HEK293 (cell line): ENCODE results near the gene ANP32B.

Source experiments
- GLIS2 ChIP-seq: fragments of 450-650 bp; formaldehyde crosslinking; IDR thresholded peaks from 2 replicates; pipeline ENCODE4 v1.5.1; 2016; ENCODE audit warnings: missing biosample characterization, missing genetic modification characterization
- KLF1 ChIP-seq: fragments of 450-650 bp; formaldehyde crosslinking; IDR thresholded peaks from 2 replicates; pipeline ENCODE4 v1.5.1; 2016; ENCODE audit warnings: missing biosample characterization, missing genetic modification characterization
- KLF10 ChIP-seq: fragments of 450-650 bp; IDR thresholded peaks from 2 replicates; pipeline ENCODE4 v1.5.1; 2018; ENCODE audit warnings: missing biosample characterization, mild to moderate bottlenecking, missing genetic modification characterization
- KLF16 ChIP-seq: fragments of 450-650 bp; formaldehyde crosslinking; IDR thresholded peaks from 2 replicates; pipeline ENCODE4 v1.5.1; 2017; ENCODE audit warnings: missing biosample characterization, missing genetic modification characterization
- ZBTB8A ChIP-seq: fragments of 450-650 bp; formaldehyde crosslinking; IDR thresholded peaks from 2 replicates; pipeline ENCODE4 v1.5.1; 2016; ENCODE audit warnings: missing biosample characterization, missing genetic modification characterization
- ZFHX2 ChIP-seq: fragments of 450-650 bp; formaldehyde crosslinking; conservative IDR thresholded peaks from 2 replicates; pipeline ENCODE4 v1.5.1; 2016; ENCODE audit warnings: missing biosample characterization, missing genetic modification characterization
- ZFP69B ChIP-seq: fragments of 450-650 bp; formaldehyde crosslinking; IDR thresholded peaks from 2 replicates; pipeline ENCODE4 v1.5.1; 2016; ENCODE audit warnings: missing biosample characterization, missing genetic modification characterization
- ZIC2 ChIP-seq: fragments of 450-650 bp; formaldehyde crosslinking; IDR thresholded peaks from 2 replicates; pipeline ENCODE4 v1.5.1; 2016; ENCODE audit warnings: missing biosample characterization, missing genetic modification characterization
- ZNF175 ChIP-seq: fragments of 450-650 bp; formaldehyde crosslinking; IDR thresholded peaks from 2 replicates; pipeline ENCODE4 v1.5.1; 2016; ENCODE audit warnings: missing biosample characterization, missing genetic modification characterization
- ZNF266 ChIP-seq: fragments of 450-650 bp; formaldehyde crosslinking; IDR thresholded peaks from 2 replicates; pipeline ENCODE4 v1.5.1; 2016; ENCODE audit warnings: missing biosample characterization, missing genetic modification characterization, low read depth
- ZNF433 ChIP-seq: fragments of 450-650 bp; formaldehyde crosslinking; IDR thresholded peaks from 2 replicates; pipeline ENCODE4 v1.5.1; 2016; ENCODE audit warnings: missing biosample characterization, missing genetic modification characterization, low read depth
- ZNF558 ChIP-seq: fragments of 450-650 bp; formaldehyde crosslinking; IDR thresholded peaks from 2 replicates; pipeline ENCODE4 v1.5.1; 2016; ENCODE audit warnings: missing biosample characterization, missing genetic modification characterization
- ZNF600 ChIP-seq: fragments of 450-650 bp; formaldehyde crosslinking; IDR thresholded peaks from 2 replicates; pipeline ENCODE4 v1.5.1; 2016; ENCODE audit warnings: missing biosample characterization, missing genetic modification characterization
- ZNF664 ChIP-seq: fragments of 450-650 bp; formaldehyde crosslinking; IDR thresholded peaks from 2 replicates; pipeline ENCODE4 v1.5.1; 2016; ENCODE audit warnings: missing biosample characterization, missing genetic modification characterization
- ZSCAN30 ChIP-seq: fragments of 450-650 bp; IDR thresholded peaks from 2 replicates; pipeline ENCODE4 v1.5.1; 2018; ENCODE audit warnings: missing biosample characterization, mild to moderate bottlenecking, missing genetic modification characterization, moderate library complexity
- TF ChIP-seq, protein P1 (sequence below): fragments of 450-650 bp; formaldehyde crosslinking; IDR thresholded peaks from 2 replicates; pipeline ENCODE4 v1.5.1; 2016; ENCODE audit warnings: missing biosample characterization, missing genetic modification characterization
- TF ChIP-seq, protein P2 (sequence below): fragments of 450-650 bp; IDR thresholded peaks from 2 replicates; pipeline ENCODE4 v1.5.1; 2018; ENCODE audit warnings: missing biosample characterization, mild to moderate bottlenecking, missing genetic modification characterization
- TF ChIP-seq, protein P3 (sequence below): fragments of 450-650 bp; formaldehyde crosslinking; IDR thresholded peaks from 2 replicates; pipeline ENCODE4 v1.5.1; 2016; ENCODE audit warnings: missing biosample characterization, missing genetic modification characterization
- TF ChIP-seq, protein P4 (sequence below): fragments of 450-650 bp; IDR thresholded peaks from 2 replicates; pipeline ENCODE4 v1.5.1; 2018; ENCODE audit warnings: missing biosample characterization, missing genetic modification characterization
- TF ChIP-seq, protein P5 (sequence below): fragments of 450-650 bp; formaldehyde crosslinking; IDR thresholded peaks from 2 replicates; pipeline ENCODE4 v1.5.1; 2016; ENCODE audit warnings: missing biosample characterization, missing genetic modification characterization
- TF ChIP-seq, protein P6 (sequence below): fragments of 450-650 bp; formaldehyde crosslinking; IDR thresholded peaks from 2 replicates; pipeline ENCODE4 v1.5.1; 2016; ENCODE audit warnings: missing biosample characterization, missing genetic modification characterization
- TF ChIP-seq, protein P7 (sequence below): fragments of 450-650 bp; formaldehyde crosslinking; IDR thresholded peaks from 2 replicates; pipeline ENCODE4 v1.5.1; 2016; ENCODE audit warnings: missing biosample characterization, missing genetic modification characterization, low read depth

The ANP32B gene

DNA sequence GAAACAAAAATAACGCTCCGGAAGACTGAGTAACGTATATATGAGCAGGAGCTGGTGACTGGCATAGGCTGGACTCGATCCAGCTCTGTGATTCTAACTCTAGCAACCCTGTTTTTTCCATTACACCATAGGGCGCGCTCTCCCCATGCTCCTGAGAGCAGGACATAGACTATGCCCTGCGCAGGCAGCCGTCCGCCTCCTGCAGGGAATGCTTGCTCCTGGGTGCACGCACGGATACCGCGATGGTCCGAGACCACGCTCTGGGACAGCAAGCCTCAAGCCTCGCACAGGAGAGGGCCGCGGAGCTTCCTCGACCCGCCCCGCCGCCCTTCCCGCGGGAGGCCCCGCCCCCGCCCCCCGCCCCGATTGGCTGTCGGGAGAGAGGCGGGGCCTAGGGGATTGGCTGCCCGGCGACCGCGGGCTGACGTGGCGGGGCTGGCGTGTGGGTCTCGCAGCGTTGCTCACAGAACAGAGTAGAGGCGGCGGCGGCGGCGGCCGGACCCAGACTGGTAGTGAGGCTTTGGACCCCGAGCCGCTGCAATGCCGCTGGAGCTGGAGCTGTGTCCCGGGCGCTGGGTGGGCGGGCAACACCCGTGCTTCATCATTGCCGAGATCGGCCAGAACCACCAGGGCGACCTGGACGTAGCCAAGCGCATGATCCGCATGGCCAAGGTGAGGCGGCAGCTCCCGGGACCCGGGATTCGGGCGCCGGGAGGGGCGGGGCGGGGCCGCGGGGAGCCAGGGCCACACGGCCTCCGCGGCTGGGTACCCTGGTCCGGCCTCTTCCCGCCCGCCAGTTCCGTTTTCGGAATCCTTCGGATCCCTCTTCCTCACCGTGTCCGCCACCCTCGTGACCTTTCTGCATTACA is 73.4 kb downstream of the ANP32B start, which contains the start of gene NANS (continued):
- no peak for TF ChIP-seq ZNF433 (tag by site-specific recombination)
- TF ChIP-seq ZFHX2 = 0 out of 2 replicates have a peak, but pooled peaks have one; percentile 10
- TF ChIP-seq GLIS2 (tag by site-specific recombination) = peak; percentile 54
- TF ChIP-seq ZNF175 (tag by site-specific recombination) = no peak
- peak; percentile 53; the same call in 1 of the 2 replicates for TF ChIP-seq ZNF600 (tag by site-specific recombination)
- TF ChIP-seq ZBTB8A (tag by site-specific recombination) = peak; percentile 20
- TF ChIP-seq ZNF558 (tag by site-specific recombination) = no peak
- peak; percentile 50; the same call in 1 of the 2 replicates for TF ChIP-seq KLF10 (tag by site-specific recombination)
- TF ChIP-seq, protein P1, sequence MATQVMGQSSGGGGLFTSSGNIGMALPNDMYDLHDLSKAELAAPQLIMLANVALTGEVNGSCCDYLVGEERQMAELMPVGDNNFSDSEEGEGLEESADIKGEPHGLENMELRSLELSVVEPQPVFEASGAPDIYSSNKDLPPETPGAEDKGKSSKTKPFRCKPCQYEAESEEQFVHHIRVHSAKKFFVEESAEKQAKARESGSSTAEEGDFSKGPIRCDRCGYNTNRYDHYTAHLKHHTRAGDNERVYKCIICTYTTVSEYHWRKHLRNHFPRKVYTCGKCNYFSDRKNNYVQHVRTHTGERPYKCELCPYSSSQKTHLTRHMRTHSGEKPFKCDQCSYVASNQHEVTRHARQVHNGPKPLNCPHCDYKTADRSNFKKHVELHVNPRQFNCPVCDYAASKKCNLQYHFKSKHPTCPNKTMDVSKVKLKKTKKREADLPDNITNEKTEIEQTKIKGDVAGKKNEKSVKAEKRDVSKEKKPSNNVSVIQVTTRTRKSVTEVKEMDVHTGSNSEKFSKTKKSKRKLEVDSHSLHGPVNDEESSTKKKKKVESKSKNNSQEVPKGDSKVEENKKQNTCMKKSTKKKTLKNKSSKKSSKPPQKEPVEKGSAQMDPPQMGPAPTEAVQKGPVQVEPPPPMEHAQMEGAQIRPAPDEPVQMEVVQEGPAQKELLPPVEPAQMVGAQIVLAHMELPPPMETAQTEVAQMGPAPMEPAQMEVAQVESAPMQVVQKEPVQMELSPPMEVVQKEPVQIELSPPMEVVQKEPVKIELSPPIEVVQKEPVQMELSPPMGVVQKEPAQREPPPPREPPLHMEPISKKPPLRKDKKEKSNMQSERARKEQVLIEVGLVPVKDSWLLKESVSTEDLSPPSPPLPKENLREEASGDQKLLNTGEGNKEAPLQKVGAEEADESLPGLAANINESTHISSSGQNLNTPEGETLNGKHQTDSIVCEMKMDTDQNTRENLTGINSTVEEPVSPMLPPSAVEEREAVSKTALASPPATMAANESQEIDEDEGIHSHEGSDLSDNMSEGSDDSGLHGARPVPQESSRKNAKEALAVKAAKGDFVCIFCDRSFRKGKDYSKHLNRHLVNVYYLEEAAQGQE (tag by site-specific recombination) = no peak
- 0 out of 2 replicates have a peak, but pooled peaks have one; percentile 7 for TF ChIP-seq ZSCAN30 (tag by site-specific recombination)
- TF ChIP-seq, protein P2, sequence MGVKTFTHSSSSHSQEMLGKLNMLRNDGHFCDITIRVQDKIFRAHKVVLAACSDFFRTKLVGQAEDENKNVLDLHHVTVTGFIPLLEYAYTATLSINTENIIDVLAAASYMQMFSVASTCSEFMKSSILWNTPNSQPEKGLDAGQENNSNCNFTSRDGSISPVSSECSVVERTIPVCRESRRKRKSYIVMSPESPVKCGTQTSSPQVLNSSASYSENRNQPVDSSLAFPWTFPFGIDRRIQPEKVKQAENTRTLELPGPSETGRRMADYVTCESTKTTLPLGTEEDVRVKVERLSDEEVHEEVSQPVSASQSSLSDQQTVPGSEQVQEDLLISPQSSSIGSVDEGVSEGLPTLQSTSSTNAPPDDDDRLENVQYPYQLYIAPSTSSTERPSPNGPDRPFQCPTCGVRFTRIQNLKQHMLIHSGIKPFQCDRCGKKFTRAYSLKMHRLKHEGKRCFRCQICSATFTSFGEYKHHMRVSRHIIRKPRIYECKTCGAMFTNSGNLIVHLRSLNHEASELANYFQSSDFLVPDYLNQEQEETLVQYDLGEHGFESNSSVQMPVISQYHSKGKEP (tag by site-specific recombination) = peak; percentile 87; the same call in 1 of the 2 replicates
- TF ChIP-seq ZIC2 (tag by site-specific recombination) = peak; percentile 78
- peak; percentile 52 for TF ChIP-seq ZFP69B (tag by site-specific recombination)
- peak; percentile 43; the same call in 1 of the 2 replicates for TF ChIP-seq KLF16 (tag by site-specific recombination)
- no peak for TF ChIP-seq ZNF664 (tag by site-specific recombination)
- TF ChIP-seq, protein P3, sequence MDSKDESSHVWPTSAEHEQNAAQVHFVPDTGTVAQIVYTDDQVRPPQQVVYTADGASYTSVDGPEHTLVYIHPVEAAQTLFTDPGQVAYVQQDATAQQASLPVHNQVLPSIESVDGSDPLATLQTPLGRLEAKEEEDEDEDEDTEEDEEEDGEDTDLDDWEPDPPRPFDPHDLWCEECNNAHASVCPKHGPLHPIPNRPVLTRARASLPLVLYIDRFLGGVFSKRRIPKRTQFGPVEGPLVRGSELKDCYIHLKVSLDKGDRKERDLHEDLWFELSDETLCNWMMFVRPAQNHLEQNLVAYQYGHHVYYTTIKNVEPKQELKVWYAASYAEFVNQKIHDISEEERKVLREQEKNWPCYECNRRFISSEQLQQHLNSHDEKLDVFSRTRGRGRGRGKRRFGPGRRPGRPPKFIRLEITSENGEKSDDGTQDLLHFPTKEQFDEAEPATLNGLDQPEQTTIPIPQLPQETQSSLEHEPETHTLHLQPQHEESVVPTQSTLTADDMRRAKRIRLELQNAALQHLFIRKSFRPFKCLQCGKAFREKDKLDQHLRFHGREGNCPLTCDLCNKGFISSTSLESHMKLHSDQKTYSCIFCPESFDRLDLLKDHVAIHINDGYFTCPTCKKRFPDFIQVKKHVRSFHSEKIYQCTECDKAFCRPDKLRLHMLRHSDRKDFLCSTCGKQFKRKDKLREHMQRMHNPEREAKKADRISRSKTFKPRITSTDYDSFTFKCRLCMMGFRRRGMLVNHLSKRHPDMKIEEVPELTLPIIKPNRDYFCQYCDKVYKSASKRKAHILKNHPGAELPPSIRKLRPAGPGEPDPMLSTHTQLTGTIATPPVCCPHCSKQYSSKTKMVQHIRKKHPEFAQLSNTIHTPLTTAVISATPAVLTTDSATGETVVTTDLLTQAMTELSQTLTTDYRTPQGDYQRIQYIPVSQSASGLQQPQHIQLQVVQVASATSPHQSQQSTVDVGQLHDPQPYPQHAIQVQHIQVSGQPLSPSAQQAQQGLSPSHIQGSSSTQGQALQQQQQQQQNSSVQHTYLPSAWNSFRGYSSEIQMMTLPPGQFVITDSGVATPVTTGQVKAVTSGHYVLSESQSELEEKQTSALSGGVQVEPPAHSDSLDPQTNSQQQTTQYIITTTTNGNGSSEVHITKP (tag by site-specific recombination) = peak; percentile 87
- TF ChIP-seq, protein P4, sequence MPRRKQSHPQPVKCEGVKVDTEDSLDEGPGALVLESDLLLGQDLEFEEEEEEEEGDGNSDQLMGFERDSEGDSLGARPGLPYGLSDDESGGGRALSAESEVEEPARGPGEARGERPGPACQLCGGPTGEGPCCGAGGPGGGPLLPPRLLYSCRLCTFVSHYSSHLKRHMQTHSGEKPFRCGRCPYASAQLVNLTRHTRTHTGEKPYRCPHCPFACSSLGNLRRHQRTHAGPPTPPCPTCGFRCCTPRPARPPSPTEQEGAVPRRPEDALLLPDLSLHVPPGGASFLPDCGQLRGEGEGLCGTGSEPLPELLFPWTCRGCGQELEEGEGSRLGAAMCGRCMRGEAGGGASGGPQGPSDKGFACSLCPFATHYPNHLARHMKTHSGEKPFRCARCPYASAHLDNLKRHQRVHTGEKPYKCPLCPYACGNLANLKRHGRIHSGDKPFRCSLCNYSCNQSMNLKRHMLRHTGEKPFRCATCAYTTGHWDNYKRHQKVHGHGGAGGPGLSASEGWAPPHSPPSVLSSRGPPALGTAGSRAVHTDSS (tag by site-specific recombination) = no peak
- TF ChIP-seq, protein P5, sequence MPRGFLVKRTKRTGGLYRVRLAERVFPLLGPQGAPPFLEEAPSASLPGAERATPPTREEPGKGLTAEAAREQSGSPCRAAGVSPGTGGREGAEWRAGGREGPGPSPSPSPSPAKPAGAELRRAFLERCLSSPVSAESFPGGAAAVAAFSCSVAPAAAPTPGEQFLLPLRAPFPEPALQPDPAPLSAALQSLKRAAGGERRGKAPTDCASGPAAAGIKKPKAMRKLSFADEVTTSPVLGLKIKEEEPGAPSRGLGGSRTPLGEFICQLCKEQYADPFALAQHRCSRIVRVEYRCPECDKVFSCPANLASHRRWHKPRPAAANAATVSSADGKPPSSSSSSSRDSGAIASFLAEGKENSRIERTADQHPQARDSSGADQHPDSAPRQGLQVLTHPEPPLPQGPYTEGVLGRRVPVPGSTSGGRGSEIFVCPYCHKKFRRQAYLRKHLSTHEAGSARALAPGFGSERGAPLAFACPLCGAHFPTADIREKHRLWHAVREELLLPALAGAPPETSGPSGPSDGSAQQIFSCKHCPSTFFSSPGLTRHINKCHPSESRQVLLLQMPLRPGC (tag by site-specific recombination) = 0 out of 2 replicates have a peak, but pooled peaks have one; percentile 16
- TF ChIP-seq, protein P6, sequence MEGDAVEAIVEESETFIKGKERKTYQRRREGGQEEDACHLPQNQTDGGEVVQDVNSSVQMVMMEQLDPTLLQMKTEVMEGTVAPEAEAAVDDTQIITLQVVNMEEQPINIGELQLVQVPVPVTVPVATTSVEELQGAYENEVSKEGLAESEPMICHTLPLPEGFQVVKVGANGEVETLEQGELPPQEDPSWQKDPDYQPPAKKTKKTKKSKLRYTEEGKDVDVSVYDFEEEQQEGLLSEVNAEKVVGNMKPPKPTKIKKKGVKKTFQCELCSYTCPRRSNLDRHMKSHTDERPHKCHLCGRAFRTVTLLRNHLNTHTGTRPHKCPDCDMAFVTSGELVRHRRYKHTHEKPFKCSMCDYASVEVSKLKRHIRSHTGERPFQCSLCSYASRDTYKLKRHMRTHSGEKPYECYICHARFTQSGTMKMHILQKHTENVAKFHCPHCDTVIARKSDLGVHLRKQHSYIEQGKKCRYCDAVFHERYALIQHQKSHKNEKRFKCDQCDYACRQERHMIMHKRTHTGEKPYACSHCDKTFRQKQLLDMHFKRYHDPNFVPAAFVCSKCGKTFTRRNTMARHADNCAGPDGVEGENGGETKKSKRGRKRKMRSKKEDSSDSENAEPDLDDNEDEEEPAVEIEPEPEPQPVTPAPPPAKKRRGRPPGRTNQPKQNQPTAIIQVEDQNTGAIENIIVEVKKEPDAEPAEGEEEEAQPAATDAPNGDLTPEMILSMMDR (tag by site-specific recombination) = peak; percentile 46; the same call in 1 of the 2 replicates
- TF ChIP-seq, protein P7, sequence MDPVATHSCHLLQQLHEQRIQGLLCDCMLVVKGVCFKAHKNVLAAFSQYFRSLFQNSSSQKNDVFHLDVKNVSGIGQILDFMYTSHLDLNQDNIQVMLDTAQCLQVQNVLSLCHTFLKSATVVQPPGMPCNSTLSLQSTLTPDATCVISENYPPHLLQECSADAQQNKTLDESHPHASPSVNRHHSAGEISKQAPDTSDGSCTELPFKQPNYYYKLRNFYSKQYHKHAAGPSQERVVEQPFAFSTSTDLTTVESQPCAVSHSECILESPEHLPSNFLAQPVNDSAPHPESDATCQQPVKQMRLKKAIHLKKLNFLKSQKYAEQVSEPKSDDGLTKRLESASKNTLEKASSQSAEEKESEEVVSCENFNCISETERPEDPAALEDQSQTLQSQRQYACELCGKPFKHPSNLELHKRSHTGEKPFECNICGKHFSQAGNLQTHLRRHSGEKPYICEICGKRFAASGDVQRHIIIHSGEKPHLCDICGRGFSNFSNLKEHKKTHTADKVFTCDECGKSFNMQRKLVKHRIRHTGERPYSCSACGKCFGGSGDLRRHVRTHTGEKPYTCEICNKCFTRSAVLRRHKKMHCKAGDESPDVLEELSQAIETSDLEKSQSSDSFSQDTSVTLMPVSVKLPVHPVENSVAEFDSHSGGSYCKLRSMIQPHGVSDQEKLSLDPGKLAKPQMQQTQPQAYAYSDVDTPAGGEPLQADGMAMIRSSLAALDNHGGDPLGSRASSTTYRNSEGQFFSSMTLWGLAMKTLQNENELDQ (tag by site-specific recombination) = no peak
- no peak for TF ChIP-seq ZNF266 (tag by site-specific recombination)
- peak; percentile 45; the same call in 1 of the 2 replicates for TF ChIP-seq KLF1 (tag by site-specific recombination)
